GM19372 (cell line): Measurements from ENCODE around the gene AMBP.

Source experiments
- ATAC-seq: cut with Tn5 transposase; IDR thresholded peaks from one replicate; pipeline ENCODE4 v1.9.1; 2021; ENCODE audit warnings: mild to moderate bottlenecking, low read depth, moderate library complexity; ENCODE audit not compliant: unreplicated experiment

The AMBP gene

DNA sequence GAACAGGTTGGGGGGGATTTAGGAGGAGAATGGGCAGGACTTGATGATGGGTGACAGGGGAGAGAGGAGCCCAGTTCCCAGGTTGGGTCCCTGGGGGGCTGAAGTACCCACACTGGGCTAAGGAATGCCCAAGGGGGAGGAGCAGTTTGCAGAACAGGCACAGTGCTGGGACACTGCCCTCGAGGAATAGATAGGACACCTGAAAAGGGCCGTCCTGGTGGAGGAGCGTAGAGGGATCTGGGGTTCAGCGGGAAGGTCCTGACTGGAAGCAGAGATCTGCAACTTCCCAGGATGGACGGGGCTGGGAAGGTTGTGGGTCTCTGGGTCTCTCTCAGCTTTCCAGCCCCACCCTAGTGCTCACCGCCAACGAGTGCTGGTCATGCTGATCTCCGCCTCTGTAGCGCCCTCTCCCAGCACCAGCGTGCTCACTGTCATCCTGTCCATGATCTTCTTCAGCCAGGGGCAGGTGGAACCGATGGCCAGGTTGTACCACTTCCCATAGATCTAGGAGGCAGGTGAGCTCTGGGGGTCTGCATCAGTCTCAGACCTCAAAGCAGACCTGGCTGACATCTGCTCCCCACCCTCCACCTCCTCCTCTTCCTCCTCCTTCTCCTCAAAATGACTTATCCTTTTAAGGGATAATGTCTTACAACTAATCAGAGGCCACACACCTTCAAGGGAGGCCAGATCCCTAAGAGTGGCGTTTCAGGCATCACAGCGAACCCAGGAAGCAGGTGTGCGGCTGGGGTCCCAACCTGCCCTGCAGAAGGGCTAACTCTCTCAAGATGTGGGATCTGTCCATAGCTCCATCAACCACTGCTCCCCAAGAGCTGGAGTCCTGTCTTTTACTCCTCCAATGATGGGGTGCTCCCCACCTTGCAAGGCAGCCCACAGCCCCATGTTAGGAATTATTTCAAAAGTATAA, 1.6 kb downstream of the AMBP start:
- no peak for ATAC-seq

DNA sequence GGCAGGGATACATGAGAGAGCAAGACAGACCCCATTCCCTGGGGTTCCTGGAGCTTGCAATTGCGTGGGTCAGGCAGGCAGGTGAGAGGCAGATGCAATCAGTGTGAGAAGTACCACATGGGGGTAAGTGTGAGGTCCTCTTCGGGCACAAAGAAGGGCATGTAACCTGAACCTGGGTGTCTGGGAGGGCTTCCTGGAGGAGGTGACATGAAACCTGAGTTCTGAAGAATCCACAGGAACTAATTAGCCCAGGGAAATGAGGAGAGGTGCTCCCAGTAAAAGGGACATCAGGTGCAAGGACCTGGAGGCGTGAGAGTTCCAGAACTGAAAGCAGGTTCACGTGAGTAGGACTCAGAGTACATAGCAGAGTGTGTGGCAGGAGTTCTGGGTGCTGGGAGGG, 2.5 kb downstream of the AMBP start:
- ATAC-seq: no peak

DNA sequence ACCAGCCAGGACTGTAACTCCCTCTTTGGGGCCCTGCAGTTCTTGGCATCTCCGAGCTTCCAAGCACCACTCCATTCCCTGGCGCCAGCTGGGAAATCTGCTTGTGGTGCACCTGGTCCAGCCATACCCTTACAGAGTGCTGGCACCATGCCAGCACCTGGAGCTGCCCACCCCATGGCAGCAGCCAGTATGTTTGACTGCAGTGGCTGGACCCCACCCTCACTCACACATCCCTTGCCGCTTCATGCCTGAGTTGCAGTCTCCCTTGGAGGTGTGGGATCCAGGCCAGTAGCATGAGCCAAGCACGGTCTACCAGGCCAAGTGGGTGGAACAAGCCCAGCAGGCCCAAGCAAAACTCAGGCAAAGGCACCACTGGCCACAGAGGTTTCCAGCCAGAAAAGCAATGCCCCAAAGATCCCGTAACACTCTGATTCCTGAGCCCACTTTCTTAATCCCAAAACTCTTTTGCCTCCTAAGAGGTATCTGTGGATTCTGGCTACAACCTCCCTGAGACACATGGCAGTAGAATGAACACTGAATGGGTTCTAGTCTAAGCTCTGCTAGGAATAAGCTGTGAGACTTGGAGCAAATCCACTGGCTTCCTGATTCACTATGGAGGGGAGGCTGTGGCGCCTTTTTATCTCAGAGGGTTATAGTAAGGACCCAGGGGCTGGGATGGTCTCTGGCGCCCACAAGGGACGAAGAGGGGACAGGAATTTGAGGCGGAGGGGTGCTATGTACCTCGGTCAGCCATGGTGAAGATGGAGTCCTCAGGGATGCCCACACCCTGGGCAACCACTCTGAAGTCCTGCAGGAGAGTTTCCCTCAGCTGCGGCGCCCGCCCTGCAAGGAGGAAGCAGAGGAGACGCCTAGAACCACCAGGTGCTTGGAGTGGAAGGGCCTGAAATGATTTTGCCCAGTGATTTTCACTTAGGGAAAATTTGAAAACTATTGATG, 5.6 kb downstream of the AMBP start:
- no peak for ATAC-seq

DNA sequence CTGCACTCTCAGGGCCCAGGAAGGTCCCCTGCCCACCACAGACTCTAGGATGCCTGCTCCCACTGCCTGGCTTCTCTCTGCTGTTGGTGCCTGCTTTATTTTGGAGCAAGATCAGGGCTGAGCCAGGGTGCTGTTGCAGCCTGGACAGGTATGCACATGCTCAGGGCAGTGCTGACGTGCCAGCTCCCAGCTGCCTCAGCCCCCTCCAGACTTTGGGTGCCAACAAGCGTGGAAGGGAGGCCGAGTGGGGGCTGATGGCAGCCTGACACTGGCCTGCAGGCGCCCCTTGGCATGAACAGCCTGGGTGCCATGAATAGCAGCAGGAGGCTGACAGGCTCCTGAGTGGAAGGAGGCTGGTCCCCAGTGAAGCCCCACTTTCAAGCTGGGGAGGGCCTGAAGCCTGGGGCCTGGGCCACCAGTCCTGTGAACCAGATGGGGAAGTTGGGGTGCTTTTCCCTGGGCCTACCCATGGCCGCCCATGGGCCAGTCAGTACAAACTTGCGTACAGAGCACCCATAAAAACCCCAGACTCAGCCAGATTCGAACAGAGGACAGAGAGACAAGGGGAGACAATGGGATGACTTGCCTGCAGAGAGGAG, 6.8 kb downstream of the AMBP start:
- no peak for ATAC-seq

DNA sequence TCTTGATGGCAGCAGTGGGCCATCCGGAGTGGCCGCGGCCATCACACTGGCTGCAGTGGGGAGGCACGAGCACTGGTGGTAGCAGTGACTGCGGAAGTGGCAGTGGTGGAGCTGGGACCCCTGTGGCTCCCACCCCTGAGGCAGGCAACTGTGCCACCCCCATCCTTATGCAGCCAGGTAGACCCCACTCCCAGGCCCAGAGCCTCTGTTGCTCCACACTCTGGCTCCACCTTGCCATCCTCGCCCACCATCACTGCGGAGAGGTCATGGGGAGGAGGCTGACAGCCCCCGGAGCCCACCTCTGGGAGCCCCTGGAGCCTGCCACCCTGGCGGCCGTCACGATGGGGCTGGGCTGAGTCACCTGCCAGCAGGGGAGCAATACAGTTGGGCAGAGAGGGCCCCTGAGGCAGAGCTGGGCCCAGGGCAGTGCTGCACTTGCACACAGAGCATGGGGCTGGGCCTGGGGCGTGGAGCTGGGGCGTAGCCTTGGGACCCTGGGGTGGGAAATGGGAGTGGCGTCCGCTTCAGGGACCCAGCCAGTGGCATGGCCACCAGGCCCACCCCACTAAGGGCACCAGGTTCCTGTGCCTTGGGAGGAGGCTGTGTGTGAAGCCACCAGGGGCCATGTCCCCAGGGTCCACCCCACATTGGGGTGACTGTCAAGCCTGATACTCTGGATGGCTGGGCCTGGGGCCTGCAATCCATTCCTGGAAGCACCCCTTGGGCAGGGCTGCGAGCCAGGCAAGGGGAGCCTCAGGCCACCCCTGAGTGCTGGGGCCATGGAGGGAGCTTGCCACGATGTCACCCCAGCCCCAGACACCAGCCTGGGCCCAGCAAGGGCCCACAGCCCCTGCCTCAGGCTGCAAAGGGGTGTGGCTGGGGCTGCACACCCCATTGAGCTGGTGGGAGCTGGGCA, 7.7 kb downstream of the AMBP start:
- ATAC-seq: no peak

DNA sequence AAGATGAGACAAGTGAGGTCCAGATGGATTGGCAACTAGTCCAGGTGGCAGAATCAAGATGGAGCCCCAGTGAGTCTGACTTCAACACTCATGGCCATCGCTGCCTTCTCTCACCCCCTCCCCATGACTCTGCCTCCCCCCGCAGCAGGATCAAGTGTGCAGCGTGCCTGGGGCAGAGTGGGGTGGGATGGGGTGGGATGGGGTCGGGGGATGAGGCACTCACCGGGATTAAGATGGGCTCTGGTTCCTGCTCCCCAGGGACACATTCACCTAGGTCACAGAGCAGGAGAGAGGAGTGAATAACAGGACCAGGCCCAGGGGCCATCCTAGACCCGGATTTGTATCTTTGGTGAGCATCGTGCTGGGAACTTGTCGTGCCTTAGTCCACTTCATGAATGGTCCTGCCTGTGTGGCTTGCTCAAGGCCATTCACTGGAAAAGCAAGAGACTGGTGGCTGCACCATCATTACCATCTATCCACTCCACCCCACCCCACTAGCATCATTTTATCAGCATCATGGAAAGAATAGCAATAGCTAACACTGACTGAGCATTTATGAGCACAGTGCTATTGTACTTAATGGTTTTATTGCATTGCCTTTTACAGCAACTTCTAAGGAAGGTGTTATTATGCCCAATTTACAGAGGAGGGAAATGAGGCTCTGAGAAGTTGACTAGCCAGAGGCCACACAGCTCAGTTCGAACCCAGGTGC, 8.5 kb downstream of the AMBP start:
- ATAC-seq: no peak

DNA sequence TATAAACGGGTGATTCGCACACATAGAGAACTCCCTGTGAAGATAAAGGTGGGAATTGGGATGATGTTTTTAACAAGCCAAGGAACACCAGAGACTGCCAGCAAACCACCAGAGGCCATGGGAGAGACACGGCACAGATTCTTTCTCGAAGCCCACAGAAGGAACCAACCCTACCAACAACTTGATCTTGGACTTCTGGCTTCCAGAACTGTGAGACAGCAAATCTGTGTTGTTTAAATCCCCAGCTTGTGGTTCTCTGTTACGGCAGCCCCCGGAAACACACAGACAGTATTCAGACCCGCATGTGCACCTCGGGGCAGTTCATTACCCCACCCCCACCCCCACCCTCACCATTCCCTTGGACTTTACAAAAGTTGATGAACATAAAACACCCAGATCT, 12.8 kb downstream of the AMBP start:
- ATAC-seq: no peak

DNA sequence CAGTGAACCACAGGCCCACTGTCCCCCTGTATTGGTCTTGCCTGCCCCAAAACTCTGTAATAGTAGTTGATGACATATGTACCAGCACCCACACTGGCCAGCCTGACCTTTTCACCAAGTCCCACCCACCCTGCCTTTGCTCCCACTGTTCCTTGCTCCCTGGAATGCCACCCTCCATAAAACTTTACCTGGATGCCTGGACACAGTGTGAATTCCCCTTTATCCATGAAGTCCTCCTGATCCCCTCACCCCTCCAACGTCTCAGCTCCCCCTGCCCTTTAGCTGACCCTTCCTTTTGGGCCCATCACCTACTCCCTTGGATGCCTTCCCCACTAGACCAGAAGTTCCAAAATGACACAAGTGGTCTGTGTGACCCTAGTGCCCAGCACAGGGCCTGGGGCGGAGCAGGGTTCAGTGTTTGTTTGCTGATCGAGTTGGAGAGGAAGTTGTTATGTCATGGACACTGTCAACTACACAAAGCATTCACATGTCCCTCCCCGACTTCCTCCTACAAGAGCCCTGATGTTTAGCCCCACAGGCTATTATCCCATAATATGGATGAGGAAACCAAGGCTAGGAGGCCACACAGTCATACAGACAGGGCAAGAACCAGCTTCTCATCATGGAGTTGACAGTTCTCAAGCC, 16.1 kb downstream of the AMBP start:
- ATAC-seq: no peak

DNA sequence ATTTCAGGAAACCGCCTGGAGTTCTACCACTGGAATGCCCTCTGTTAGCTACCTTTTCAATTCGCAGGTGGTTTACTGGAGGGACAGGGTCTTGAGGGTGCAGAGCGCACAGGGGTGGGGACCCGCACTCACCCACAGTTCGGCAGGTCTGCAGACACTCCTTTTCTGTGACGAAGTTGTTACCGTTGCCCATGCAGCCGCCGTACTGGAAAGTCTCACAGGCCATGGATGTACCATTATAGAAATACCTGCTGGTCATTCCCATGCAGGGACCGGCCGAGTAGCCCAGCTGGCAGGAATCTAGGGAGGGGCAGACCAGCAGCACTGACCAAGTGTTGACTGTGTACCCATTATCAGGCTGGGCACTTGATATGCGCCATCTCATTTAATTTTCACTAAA, 16.8 kb downstream of the AMBP start:
- no peak for ATAC-seq

DNA sequence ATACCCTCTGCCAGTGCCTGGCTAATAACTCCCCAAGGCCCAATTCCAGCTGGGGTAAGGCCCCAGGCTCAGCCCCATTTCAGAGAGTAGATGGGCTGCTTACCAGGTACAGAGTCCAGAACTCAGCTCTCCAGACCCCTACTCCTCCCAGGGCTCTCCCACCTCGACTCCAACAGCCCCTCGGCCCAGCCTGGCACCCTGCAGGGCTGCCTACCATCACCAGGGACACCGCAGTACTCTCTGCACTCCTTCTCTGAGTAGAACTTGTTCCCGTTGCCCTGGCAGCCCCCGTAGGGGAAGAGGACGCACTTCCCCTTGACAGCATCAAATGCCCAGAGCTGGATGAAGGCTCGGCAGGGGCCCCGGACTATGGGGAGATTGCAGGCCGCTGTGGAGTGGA, 17.4 kb downstream of the AMBP start:
- ATAC-seq: no peak

DNA sequence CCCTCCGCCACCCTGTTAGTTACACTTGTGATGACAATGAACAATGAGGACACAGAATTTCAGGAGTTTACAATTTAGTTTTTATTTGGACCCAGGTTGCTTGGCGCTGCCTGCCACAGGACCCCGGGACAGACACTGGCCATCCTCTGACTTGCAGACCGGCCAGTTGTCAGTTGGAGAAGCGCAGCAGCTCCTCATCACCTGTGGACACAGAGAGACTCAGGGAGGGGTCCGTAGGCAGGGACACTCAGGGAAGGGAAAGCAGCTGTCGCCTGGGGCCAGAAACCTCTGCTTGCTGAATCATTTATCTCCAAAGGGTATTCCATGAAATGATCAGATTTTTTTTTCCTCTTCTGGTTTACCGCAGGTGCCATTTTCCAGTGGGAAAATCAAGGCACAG, 18.0 kb downstream of the AMBP start:
- ATAC-seq: no peak

DNA sequence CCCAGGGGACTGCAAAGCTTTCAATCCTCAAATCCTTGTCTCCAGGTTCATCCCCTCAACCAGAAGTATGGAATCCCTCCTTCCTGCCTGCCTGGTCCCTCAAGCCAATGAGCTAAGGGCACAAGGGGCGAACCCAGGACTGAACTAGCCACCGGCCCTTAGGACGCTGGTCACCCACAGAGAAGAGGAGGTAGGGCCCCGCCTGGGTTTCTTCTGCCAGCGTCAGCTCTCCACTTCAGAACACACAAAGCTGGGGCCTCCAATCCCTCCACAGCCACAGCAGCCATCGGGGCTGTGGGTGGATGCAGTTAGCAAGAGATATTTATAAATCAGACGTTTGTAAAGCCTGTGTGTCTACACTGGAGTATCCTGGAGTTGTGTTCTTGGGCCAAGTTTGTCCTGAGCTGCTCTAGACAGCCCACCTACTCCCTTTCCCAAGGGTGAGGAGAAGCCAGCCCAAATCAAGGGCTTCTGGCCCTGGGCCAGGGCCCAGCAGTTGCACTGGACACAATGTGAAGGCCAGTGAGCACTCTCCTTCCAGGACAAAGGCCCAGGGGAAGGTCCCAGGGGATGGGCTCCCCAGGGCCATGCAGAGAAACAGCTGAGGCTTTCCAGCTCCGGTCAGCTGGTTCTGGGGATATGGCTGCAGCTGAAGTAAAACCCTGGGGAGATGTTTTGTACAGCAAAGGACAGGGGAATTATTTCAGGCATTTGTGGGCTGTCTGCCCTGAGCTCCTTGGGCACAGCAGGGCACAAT, 18.9 kb downstream of the AMBP start:
- ATAC-seq: no peak

DNA sequence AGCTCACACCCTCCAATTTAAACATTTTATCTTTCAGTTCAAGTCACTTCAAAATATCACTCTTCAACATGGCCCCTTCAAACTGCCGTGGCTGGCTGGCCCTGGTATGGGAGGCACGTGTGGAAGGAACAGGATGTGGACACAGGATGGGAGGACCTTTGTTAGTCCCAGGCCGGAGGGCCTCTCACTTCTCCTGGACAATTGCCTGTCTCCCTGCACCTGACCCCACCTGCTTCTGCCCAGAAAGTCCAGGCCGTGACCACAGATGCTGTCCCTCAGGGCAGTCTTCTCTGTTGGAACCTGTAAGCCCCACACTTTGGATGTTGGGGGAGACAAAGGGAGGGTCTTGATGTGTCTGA, 19.4 kb downstream of the AMBP start:
- no peak for ATAC-seq

DNA sequence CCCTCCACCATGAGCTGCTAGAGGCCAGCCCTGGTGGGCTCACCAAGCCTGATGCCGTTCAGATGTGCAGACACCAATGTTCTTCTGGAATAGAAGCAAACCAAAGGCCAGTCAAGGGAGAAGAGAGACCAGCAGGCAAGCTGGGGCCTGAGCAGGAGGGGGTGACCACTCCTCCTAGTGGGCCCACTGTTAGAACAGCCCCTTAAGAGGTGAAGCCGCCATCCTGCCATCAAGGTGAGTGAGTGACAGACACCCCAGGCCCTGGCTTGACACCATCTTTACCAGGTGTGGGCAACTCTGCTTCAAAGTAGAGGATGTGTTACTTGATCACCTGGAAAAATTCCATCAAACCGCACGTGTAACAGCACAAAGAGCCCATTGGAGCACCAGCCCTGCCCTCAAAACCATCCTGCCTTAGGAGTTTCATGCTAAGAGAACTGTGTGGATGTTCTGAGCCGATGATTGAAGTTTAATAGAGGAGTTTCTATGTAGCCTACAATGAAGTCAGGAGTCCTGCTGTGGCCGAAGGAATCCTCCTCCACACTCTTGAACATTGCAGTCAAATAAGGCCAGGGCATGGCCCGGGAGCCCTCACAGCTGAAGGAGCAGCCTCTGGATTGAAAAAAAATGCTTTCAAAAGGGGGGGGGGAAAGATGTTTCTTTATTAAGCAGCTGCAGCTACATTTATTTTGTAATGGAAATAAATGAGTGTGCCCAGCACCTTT, 20.8 kb downstream of the AMBP start:
- no peak for ATAC-seq

DNA sequence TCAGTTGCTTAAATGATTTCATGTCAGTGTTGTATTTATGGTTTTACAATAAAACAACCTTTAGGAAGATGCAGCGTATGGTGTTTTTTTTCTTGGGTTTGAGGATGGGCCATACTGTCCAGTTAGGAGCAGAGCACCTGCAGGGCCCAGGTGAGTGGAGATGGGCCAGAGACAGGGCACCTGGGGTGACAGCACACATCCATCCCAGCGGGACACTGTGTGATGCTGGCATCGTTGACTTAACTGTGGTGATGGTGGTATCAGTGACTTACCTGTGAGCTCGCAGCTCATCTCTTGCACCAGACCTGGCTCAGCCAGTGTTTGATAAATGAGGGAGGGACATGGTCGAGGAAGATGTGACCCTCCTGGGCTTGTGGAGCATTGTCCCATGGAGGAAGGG, 21.6 kb downstream of the AMBP start:
- ATAC-seq: no peak

DNA sequence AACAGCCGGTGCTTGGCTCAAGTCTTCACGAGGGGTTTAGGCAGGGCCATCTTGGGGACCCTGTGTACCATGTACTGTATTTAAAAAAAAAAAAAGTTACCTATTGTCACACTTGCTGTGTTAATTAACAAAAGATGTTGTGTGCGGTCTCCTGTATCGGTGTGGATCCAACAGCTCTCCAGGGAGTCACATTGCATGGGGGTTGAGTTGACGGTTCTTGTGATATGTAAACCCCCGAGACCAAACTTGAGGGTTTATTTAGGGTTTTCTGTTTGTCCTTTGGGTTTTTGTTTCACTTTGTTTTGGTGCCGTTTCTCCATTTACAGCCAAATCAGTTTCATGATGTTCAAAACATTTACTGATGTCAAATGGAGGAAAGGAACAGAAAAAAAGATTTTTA, 22.2 kb downstream of the AMBP start:
- no peak for ATAC-seq

DNA sequence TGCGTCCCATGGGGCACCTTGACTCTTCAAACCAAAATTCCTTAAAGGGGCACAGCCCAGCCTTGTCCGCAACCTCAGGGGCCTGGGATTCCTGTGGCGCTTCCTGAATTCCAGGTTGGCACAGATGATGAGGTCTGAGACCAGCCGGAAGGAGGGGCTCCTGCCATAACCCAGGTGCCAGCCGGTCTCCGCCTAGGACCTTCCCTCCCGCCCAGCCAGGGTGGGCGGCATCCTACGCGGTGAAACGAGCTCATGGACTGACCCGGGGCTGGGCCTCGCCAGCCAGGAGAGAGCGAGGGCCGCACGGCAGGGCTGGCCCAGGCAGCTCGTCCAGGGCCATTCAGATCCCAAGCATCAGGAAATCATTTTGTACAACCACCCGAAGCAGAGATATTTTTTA, 23.0 kb downstream of the AMBP start:
- ATAC-seq: no peak
